ENCODE measurements around the gene PCTP.

PCTP gene

DNA sequence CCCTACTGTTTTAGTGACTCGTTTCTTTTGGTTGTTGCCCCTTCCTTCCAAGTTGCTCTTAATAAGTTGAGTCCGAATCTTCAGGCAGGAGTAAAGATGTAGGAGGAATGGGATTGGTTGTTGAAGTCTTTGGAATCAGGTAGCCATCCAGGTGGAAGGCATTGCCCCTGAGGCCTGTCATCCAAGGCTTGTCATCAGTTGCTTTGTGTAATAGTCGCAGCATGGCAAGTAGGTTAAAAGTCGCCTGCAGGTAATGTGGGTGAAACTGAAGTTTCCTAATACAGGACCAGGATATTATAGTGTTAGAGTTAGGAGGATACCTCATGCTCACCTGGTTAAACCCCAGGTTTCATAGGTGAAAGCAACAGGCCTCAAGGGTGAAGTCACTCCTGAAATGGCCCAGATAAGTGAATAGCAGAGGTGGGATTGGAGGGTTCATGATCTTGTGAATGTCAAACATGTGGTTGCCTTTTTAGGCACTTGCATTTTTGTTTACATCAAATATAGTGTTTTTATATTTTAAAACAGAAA is 934 bp downstream of the PCTP start:
- peak overlapping the region; percentile 52 for H3K4me2 ChIP-seq (ENCODE audit: low read depth, low read length, poor library complexity, severe bottlenecking)
- no peaks in the 10 kb centered on the region for H3K79me2 ChIP-seq (ENCODE audit: insufficient read depth, low read length)
- no peaks in the 10 kb centered on the region for H3K9me3 ChIP-seq (ENCODE audit: insufficient read depth, low read length)
- TF ChIP-seq EZH2phosphoT487 (conservative IDR thresholded peaks at IDR 0.05; ENCODE audit: low read length), result no peak
- TF ChIP-seq, protein P1, sequence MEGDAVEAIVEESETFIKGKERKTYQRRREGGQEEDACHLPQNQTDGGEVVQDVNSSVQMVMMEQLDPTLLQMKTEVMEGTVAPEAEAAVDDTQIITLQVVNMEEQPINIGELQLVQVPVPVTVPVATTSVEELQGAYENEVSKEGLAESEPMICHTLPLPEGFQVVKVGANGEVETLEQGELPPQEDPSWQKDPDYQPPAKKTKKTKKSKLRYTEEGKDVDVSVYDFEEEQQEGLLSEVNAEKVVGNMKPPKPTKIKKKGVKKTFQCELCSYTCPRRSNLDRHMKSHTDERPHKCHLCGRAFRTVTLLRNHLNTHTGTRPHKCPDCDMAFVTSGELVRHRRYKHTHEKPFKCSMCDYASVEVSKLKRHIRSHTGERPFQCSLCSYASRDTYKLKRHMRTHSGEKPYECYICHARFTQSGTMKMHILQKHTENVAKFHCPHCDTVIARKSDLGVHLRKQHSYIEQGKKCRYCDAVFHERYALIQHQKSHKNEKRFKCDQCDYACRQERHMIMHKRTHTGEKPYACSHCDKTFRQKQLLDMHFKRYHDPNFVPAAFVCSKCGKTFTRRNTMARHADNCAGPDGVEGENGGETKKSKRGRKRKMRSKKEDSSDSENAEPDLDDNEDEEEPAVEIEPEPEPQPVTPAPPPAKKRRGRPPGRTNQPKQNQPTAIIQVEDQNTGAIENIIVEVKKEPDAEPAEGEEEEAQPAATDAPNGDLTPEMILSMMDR (IDR thresholded peaks at IDR 0.05; ENCODE audit: insufficient read depth, low read length, poor library complexity, severe bottlenecking), result no peak
- H3K36me3 ChIP-seq (ENCODE audit: low read length), result no peaks in the 10 kb centered on the region
- H4K20me1 ChIP-seq (ENCODE audit: low read depth, low read length), result no peaks in the 10 kb centered on the region
- no peaks in the 10 kb centered on the region for H3K9me2 ChIP-seq (replicated peaks; ENCODE audit: insufficient read depth, low read length)
- H3K27ac ChIP-seq (ENCODE audit: low read depth, low read length), result no peak overlapping the region
- H3K27me3 ChIP-seq (ENCODE audit: low read length), result no peaks in the 10 kb centered on the region
- H3F3A ChIP-seq (ENCODE audit: insufficient read depth), result no peaks in the 10 kb centered on the region
- H3K4me3 ChIP-seq (ENCODE audit: insufficient read depth, low read length, poor library complexity, severe bottlenecking), result no peak overlapping the region
- H2AFZ ChIP-seq (ENCODE audit: low read depth, low read length, severe bottlenecking), result no peak overlapping the region
- H3K9ac ChIP-seq (ENCODE audit: low read length), result no peak overlapping the region

DNA sequence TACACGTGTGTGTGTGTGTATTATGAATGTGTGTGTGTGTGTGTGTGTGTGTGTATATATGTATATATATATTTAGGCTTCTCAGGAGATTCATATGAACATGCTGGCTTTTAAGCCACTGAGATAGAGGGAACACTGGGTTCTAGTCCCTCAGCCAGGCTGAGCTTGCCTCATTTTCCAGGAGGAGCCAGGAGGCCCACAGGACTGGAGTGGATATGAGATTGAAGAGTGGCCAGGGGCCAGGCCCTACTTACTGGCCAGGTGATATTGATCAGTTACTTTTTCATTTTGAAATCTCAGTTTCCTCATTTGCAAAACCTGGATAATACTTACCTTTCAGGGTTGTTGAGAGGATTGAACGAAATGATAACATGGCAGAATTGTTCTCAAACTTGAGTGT is 5.8 kb downstream of the PCTP start:
- no peak overlapping the region for H2AFZ ChIP-seq (ENCODE audit: low read depth, low read length, severe bottlenecking)
- no peak overlapping the region for H3K9ac ChIP-seq (ENCODE audit: low read length)
- H3K27me3 ChIP-seq (ENCODE audit: low read length), result no peaks in the 10 kb centered on the region
- H3K9me3 ChIP-seq (ENCODE audit: insufficient read depth, low read length), result no peaks in the 10 kb centered on the region
- H3K4me3 ChIP-seq (ENCODE audit: insufficient read depth, low read length, poor library complexity, severe bottlenecking), result no peak overlapping the region
- TF ChIP-seq, protein P1 (IDR thresholded peaks at IDR 0.05; ENCODE audit: insufficient read depth, low read length, poor library complexity, severe bottlenecking), result no peak
- TF ChIP-seq EZH2phosphoT487 (conservative IDR thresholded peaks at IDR 0.05; ENCODE audit: low read length), result no peak
- H3F3A ChIP-seq (ENCODE audit: insufficient read depth), result no peaks in the 10 kb centered on the region
- no peak overlapping the region for H3K27ac ChIP-seq (ENCODE audit: low read depth, low read length)
- no peaks in the 10 kb centered on the region for H3K79me2 ChIP-seq (ENCODE audit: insufficient read depth, low read length)
- H4K20me1 ChIP-seq (ENCODE audit: low read depth, low read length), result no peaks in the 10 kb centered on the region
- no peak overlapping the region for H3K4me2 ChIP-seq (ENCODE audit: low read depth, low read length, poor library complexity, severe bottlenecking)
- no peaks in the 10 kb centered on the region for H3K36me3 ChIP-seq (ENCODE audit: low read length)
- no peaks in the 10 kb centered on the region for H3K9me2 ChIP-seq (replicated peaks; ENCODE audit: insufficient read depth, low read length)

DNA sequence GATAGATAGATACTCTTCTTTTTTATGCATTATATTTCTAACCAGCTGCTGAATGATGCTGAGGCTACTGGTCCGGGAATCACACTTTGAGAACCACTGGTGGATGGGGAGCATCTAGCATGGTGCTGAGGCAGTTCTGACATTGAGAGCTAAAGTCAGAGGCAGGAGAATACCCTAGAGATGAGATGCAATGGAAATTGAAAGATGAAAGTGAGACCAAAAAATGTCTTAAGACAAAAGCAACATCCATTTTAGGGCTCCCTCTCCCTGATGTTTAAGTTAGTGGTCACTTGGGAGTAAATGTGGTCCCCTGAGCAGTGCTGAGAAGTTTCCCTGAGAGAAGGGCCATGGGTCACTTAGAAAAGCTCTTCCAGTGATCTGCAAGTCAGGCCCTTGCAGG is 6.8 kb downstream of the PCTP start:
- no peak overlapping the region for H3K27ac ChIP-seq (ENCODE audit: low read depth, low read length)
- H3K36me3 ChIP-seq (ENCODE audit: low read length), result no peaks in the 10 kb centered on the region
- H3K79me2 ChIP-seq (ENCODE audit: insufficient read depth, low read length), result no peaks in the 10 kb centered on the region
- TF ChIP-seq, protein P1 (IDR thresholded peaks at IDR 0.05; ENCODE audit: insufficient read depth, low read length, poor library complexity, severe bottlenecking), result no peak
- TF ChIP-seq EZH2phosphoT487 (conservative IDR thresholded peaks at IDR 0.05; ENCODE audit: low read length), result no peak
- no peaks in the 10 kb centered on the region for H3F3A ChIP-seq (ENCODE audit: insufficient read depth)
- no peaks in the 10 kb centered on the region for H3K27me3 ChIP-seq (ENCODE audit: low read length)
- H3K9me3 ChIP-seq (ENCODE audit: insufficient read depth, low read length), result no peaks in the 10 kb centered on the region
- H3K4me3 ChIP-seq (ENCODE audit: insufficient read depth, low read length, poor library complexity, severe bottlenecking), result no peak overlapping the region
- no peaks in the 10 kb centered on the region for H4K20me1 ChIP-seq (ENCODE audit: low read depth, low read length)
- no peak overlapping the region for H2AFZ ChIP-seq (ENCODE audit: low read depth, low read length, severe bottlenecking)
- no peaks in the 10 kb centered on the region for H3K9me2 ChIP-seq (replicated peaks; ENCODE audit: insufficient read depth, low read length)
- no peak overlapping the region for H3K4me2 ChIP-seq (ENCODE audit: low read depth, low read length, poor library complexity, severe bottlenecking)
- H3K9ac ChIP-seq (ENCODE audit: low read length), result no peak overlapping the region
